ENCODE results near the gene ACBD4. TPM values are rescaled to one million over a fixed set of nuclear protein-coding genes. Genes with fewer than 3 reads are reported as not detected.
A peak's percentile ranks its signal among the peaks of the same experiment; 100 is the strongest.

The ACBD4 gene
- total and polyA plus RNA-seq, 2 donors from 2014 or later: 19.2 to 46.3 TPM

- H3K4me1 ChIP-seq (ENCODE audit: control insufficient read depth in 2 of 3, insufficient read depth in 2 of 3, low read depth in 1 of 3, low read length in 3 of 3): peaks cover 0 to 2% (median 0%) of the 10 kb centered on the region in 3 donors
- peaks cover 8 to 73% (median 56%) of the 10 kb centered on the region in 3 donors for H3K36me3 ChIP-seq (ENCODE audit: control insufficient read depth in 2 of 3, insufficient read depth in 3 of 3, low read length in 3 of 3)
- no peaks in the 10 kb centered on the region for H3K9me3 ChIP-seq (ENCODE audit: control insufficient read depth in 2 of 3, insufficient read depth in 1 of 3, low read length in 3 of 3)
- peak in 1 of 5 donors; percentile 59 for DNase-seq
- no peak overlapping the region for H3K9ac ChIP-seq (ENCODE audit: low read length in 3 of 3)
- intact Hi-C loops (cut with DNase I): no loop called here
- TF ChIP-seq CTCF (IDR thresholded peaks at IDR 0.05; ENCODE audit: borderline replicate concordance, extremely low read depth, insufficient read depth): no peak
- no peaks in the 10 kb centered on the region for H3K27me3 ChIP-seq (ENCODE audit: control insufficient read depth, insufficient read depth, low read length)
- no peak overlapping the region for H3K4me3 ChIP-seq (ENCODE audit: low read length in 3 of 3)
- no peak overlapping the region for H3K27ac ChIP-seq (ENCODE audit: low read depth in 2 of 2, low read length in 2 of 2)
- no peak for FAIRE-seq
Observed at GRCh38 chr17:45102856-45103255, 32.6 kb upstream of the ACBD4 start.

GRCh38 chr17:45103269-45103795 is 32.2 kb upstream of the ACBD4 start:
- FAIRE-seq: no peak
- no peak overlapping the region for H3K4me3 ChIP-seq (ENCODE audit: low read length in 3 of 3)
- no peak overlapping the region for H3K27ac ChIP-seq (ENCODE audit: low read depth in 2 of 2, low read length in 2 of 2)
- DNase-seq: peak in 1 of 5 donors; percentile 24
- H3K27me3 ChIP-seq (ENCODE audit: control insufficient read depth, insufficient read depth, low read length): no peaks in the 10 kb centered on the region
- peaks cover 0 to 2% (median 0%) of the 10 kb centered on the region in 3 donors for H3K4me1 ChIP-seq (ENCODE audit: control insufficient read depth in 2 of 3, insufficient read depth in 2 of 3, low read depth in 1 of 3, low read length in 3 of 3)
- H3K9me3 ChIP-seq (ENCODE audit: control insufficient read depth in 2 of 3, insufficient read depth in 1 of 3, low read length in 3 of 3): no peaks in the 10 kb centered on the region
- H3K36me3 ChIP-seq (ENCODE audit: control insufficient read depth in 2 of 3, insufficient read depth in 3 of 3, low read length in 3 of 3): peaks cover 6 to 69% (median 51%) of the 10 kb centered on the region in 3 donors
- no peak for TF ChIP-seq CTCF (IDR thresholded peaks at IDR 0.05; ENCODE audit: borderline replicate concordance, extremely low read depth, insufficient read depth)
- no peak overlapping the region for H3K9ac ChIP-seq (ENCODE audit: low read length in 3 of 3)
- intact Hi-C loops (cut with DNase I): no loop called here

GRCh38 chr17:45104029-45104428 is 31.5 kb upstream of the ACBD4 start:
- Histone ChIP-seq H3K36me3 (ENCODE audit: control insufficient read depth in 2 of 3, insufficient read depth in 3 of 3, low read length in 3 of 3) (peaks cover 6 to 65% (median 47%) of the 10 kb centered on the region in 3 donors), H3K4me3 (ENCODE audit: low read length in 3 of 3) (no peak overlapping the region), H3K27me3 (ENCODE audit: control insufficient read depth, insufficient read depth, low read length) (no peaks in the 10 kb centered on the region), H3K4me1 (ENCODE audit: control insufficient read depth in 2 of 3, insufficient read depth in 2 of 3, low read depth in 1 of 3, low read length in 3 of 3) (peaks cover 0 to 2% (median 0%) of the 10 kb centered on the region in 3 donors), H3K27ac (ENCODE audit: low read depth in 2 of 2, low read length in 2 of 2) (no peak overlapping the region), H3K9me3 (ENCODE audit: control insufficient read depth in 2 of 3, insufficient read depth in 1 of 3, low read length in 3 of 3) (no peaks in the 10 kb centered on the region), H3K9ac (ENCODE audit: low read length in 3 of 3) (no peak overlapping the region)
- intact Hi-C loops (cut with DNase I): no loop called here
- no peak for TF ChIP-seq CTCF (IDR thresholded peaks at IDR 0.05; ENCODE audit: borderline replicate concordance, extremely low read depth, insufficient read depth)
- DNase-seq: no peak
- no peak for FAIRE-seq

GRCh38 chr17:45104497-45104896 is 31.0 kb upstream of the ACBD4 start:
- TF ChIP-seq CTCF (IDR thresholded peaks at IDR 0.05; ENCODE audit: borderline replicate concordance, extremely low read depth, insufficient read depth): no peak
- intact Hi-C loops (cut with DNase I): no loop called here
- Histone ChIP-seq H3K4me3 (ENCODE audit: low read length in 3 of 3) (no peak overlapping the region), H3K27ac (ENCODE audit: low read depth in 2 of 2, low read length in 2 of 2) (no peak overlapping the region), H3K9me3 (ENCODE audit: control insufficient read depth in 2 of 3, insufficient read depth in 1 of 3, low read length in 3 of 3) (no peaks in the 10 kb centered on the region), H3K4me1 (ENCODE audit: control insufficient read depth in 2 of 3, insufficient read depth in 2 of 3, low read depth in 1 of 3, low read length in 3 of 3) (peaks cover 0 to 2% (median 0%) of the 10 kb centered on the region in 3 donors), H3K27me3 (ENCODE audit: control insufficient read depth, insufficient read depth, low read length) (no peaks in the 10 kb centered on the region), H3K9ac (ENCODE audit: low read length in 3 of 3) (no peak overlapping the region), H3K36me3 (ENCODE audit: control insufficient read depth in 2 of 3, insufficient read depth in 3 of 3, low read length in 3 of 3) (peaks cover 6 to 62% (median 47%) of the 10 kb centered on the region in 3 donors)
- no peak for DNase-seq
- no peak for FAIRE-seq
